GM12878 (cell line): Measurements from ENCODE around the gene FAM221A. TPM values are rescaled to one million over a fixed set of nuclear protein-coding genes. Genes with fewer than 3 reads are reported as not detected.

ENCODE experiments used
- BRCA1 ChIP-seq: IDR thresholded peaks from 2 replicates; pipeline ENCODE4 v1.6.1; 2011; ENCODE audit warnings: low read depth, low read length, improper control_type of control experiment
- CBX5 ChIP-seq: sonication (generic); IDR thresholded peaks from 2 replicates; pipeline ENCODE4 v1.6.1; 2016; ENCODE audit warnings: low read depth, moderate library complexity, mild to moderate bottlenecking, inconsistent platforms
- CREB1 ChIP-seq: IDR thresholded peaks from 2 replicates; pipeline ENCODE4 v1.6.1; 2012; ENCODE audit warnings: low read depth, mild to moderate bottlenecking, inconsistent platforms
- E2F4 ChIP-seq: IDR thresholded peaks from 2 replicates; pipeline ENCODE4 v1.6.1; 2012; ENCODE audit warnings: low read depth, low read length, improper control_type of control experiment
- ESRRA ChIP-seq: IDR thresholded peaks from 2 replicates; pipeline ENCODE4 v1.6.1; 2012; ENCODE audit warnings: mild to moderate bottlenecking, low read length, improper control_type of control experiment
- IKZF2 ChIP-seq, 2 experiments: fragments of 450-650 bp; IDR thresholded peaks; 2 replicates each; pipeline ENCODE4 v1.6.1; 2017; ENCODE audit warnings: mild to moderate bottlenecking in 2 of 2, moderate library complexity in 2 of 2
- MAX ChIP-seq: IDR thresholded peaks from 2 replicates; pipeline ENCODE4 v1.6.1; 2012; ENCODE audit warnings: low read depth, low read length, improper control_type of control experiment
- MEF2A ChIP-seq: IDR thresholded peaks from 2 replicates; pipeline ENCODE4 v1.6.1; 2011; ENCODE audit warnings: low read depth, mild to moderate bottlenecking, low read length, moderate library complexity; ENCODE audit not compliant: insufficient read depth
- NBN ChIP-seq: fragments of 450-650 bp; IDR thresholded peaks from 2 replicates; pipeline ENCODE4 v1.6.1; 2016
- NFXL1 ChIP-seq: fragments of 450-650 bp; IDR thresholded peaks from 2 replicates; pipeline ENCODE4 v1.6.1; 2017; ENCODE audit warnings: antibody characterized with exemption, mild to moderate bottlenecking, borderline replicate concordance
- NKRF ChIP-seq: fragments of 450-650 bp; conservative IDR thresholded peaks from 2 replicates; pipeline ENCODE4 v1.6.1; 2017; ENCODE audit warnings: mild to moderate bottlenecking, moderate library complexity
- PKNOX1 ChIP-seq: fragments of 450-650 bp; IDR thresholded peaks from 2 replicates; pipeline ENCODE4 v1.6.1; 2016; ENCODE audit warnings: mild to moderate bottlenecking
- PML ChIP-seq: IDR thresholded peaks from 2 replicates; pipeline ENCODE4 v1.6.1; 2012; ENCODE audit warnings: low read length, inconsistent platforms
- POLR2A ChIP-seq: IDR thresholded peaks from 2 replicates; pipeline ENCODE4 v1.6.1; 2011; ENCODE audit warnings: low read depth, mild to moderate bottlenecking, low read length
- RAD21 ChIP-seq: IDR thresholded peaks from 2 replicates; pipeline ENCODE4 v1.6.1; 2011; ENCODE audit warnings: mild to moderate bottlenecking, low read depth, low read length, moderate library complexity; ENCODE audit not compliant: insufficient read depth
- RUNX3 ChIP-seq: IDR thresholded peaks from 2 replicates; pipeline ENCODE4 v1.6.1; 2012; ENCODE audit warnings: low read length, inconsistent platforms
- SMC3 ChIP-seq: IDR thresholded peaks from 2 replicates; pipeline ENCODE4 v1.6.1; 2011; ENCODE audit warnings: low read length, improper control_type of control experiment, borderline replicate concordance
- SREBF1 ChIP-seq: IDR thresholded peaks from 2 replicates; pipeline ENCODE4 v1.6.1; 2012; ENCODE audit warnings: mild to moderate bottlenecking, low read length
- STAT3 ChIP-seq: IDR thresholded peaks from 2 replicates; pipeline ENCODE4 v1.6.1; 2011; ENCODE audit warnings: low read depth, low read length, improper control_type of control experiment
- SUPT20H ChIP-seq: IDR thresholded peaks from 2 replicates; pipeline ENCODE4 v1.6.1; 2011; ENCODE audit warnings: low read depth, mild to moderate bottlenecking, low read length, moderate library complexity, borderline replicate concordance; ENCODE audit not compliant: control insufficient read depth
- TAF1 ChIP-seq: IDR thresholded peaks from 2 replicates; pipeline ENCODE4 v1.6.1; 2011; ENCODE audit warnings: mild to moderate bottlenecking, low read depth, low read length, borderline replicate concordance
- TCF7 ChIP-seq: IDR thresholded peaks from 2 replicates; pipeline ENCODE4 v1.6.1; 2014; ENCODE audit warnings: antibody characterized with exemption, borderline replicate concordance
- YBX1 ChIP-seq: fragments of 450-650 bp; IDR thresholded peaks from 2 replicates; pipeline ENCODE4 v1.6.1; 2016; ENCODE audit warnings: antibody characterized with exemption
- ZNF24 ChIP-seq: fragments of 450-650 bp; IDR thresholded peaks from 2 replicates; pipeline ENCODE4 v1.6.1; 2017; ENCODE audit warnings: antibody characterized with exemption, mild to moderate bottlenecking
- polyA plus RNA-seq, 11 experiments: library from polyadenylated mRNA; depleted of rRNA in 4 of 11; unstranded in 6 of 11; stranded (reverse) in 5 of 11; fragments of >200 nt; fragmentation: Nextera tagmentation in 4 of 11; fragmentation: Illumina TruSeq in 1 of 11; extraction: Ambion mirVana in 4 of 11; extraction: Trizol in 1 of 11; gene quantifications; 1 replicate in 1 of 11; 2 replicates in 10 of 11; pipeline versions ENCODE4 v1.2.1 to v1.2.3, GENCODE V29; 2011 to 2016; ENCODE audit warnings: inconsistent platforms in 2 of 11, missing spikeins in 2 of 11, low read depth in 1 of 11
- total RNA-seq, 4 experiments: library from RNA; depleted of rRNA in 3 of 4; stranded (reverse); fragments of >200 nt in 3 of 4; fragmentation: Illumina TruSeq in 1 of 4; extraction: Trizol in 1 of 4; gene quantifications; 2 replicates each; pipeline versions ENCODE4 v1.2.1 to v1.2.3, GENCODE V29; 2013 to 2021

FAM221A gene
- total and polyA plus RNA-seq, 10 of the 15 experiments (the other 5 are each of a cell fraction or from before 2014, with no cell fraction given), result 6.3 to 16.7 (median 9.7) TPM

- TF ChIP-seq IKZF2 (IDR thresholded peaks at IDR 0.05) (no peak), E2F4 (peak; percentile 49; the same call in 1 of the 2 replicates), RUNX3 (no peak), NBN (0 out of 2 replicates have a peak, but pooled peaks have one; percentile 34), SUPT20H (no peak), BRCA1 (no peak), RAD21 (no peak), TCF7 (no peak), ZNF24 (no peak), NKRF (peak; percentile 44; the same call in 1 of the 2 replicates), PML (no peak), SREBF1 (no peak), POLR2A (peak; percentile 58), NFXL1 (no peak), STAT3 (no peak), MAX (peak; percentile 92), MEF2A (no peak), YBX1 (no peak), PKNOX1 (no peak), CBX5 (peak; percentile 83; the same call in 1 of the 2 replicates), CREB1 (peak; percentile 60; the same call in 1 of the 2 replicates), SMC3 (0 out of 2 replicates have a peak, but pooled peaks have one; percentile 8), TAF1 (0 out of 2 replicates have a peak, but pooled peaks have one; percentile 28), ESRRA (no peak)
Observed at GRCh38 chr7:23679898-23680413, at the start of gene FAM221A (continued).
